Stimulated activated CD4-positive, alpha-beta T cell treated with anti-CD3 and anti-CD28 coated beads, TNF-alpha, amount 100 ng/mL, for 24 hours (primary cell): ENCODE results near the gene NLRC5.
A peak's percentile ranks its signal among the peaks of the same experiment; 100 is the strongest.
"Not testable (repeated sequence)": the region's sequence is repeated elsewhere in the genome, so short reads cannot be mapped to it uniquely, and the experiment has no call there.

ENCODE experiments used
- DNase-seq, 3 experiments: peaks; one replicate each; pipeline ENCODE4 v3.0.0-alpha.2; 2020; ENCODE audit warnings: low read depth in 3 of 3

Gene NLRC5

DNA sequence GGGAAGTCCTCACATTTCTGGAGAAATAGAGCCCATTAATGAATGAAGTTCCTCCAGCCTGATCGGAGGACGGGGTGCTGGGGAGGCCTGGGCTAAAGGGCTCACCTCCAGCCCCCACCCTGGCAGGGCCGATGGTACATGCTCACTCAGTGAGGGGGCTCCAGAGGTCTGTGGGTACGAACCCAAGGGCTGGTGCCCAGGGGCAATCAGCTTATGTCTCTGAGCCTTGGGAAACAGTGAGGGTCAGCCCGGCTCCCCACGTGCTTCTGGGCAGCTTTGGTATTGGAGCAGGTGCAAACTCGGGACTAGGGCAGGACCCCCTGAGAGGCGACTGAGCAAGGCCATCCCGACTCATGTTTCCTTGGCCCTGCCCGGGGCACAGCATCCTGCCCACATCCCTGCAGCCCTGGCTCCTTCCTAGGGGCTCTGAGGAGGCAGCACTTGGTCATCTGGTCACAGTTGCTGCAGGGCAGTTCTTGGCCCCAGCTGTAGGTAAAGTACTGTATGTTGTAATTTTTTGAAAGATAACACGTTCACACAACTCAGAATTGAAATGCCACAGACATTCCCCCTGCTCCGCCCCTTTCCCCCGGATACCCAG, 28.6 kb upstream of the NLRC5 start:
- DNase-seq = no peak

DNA sequence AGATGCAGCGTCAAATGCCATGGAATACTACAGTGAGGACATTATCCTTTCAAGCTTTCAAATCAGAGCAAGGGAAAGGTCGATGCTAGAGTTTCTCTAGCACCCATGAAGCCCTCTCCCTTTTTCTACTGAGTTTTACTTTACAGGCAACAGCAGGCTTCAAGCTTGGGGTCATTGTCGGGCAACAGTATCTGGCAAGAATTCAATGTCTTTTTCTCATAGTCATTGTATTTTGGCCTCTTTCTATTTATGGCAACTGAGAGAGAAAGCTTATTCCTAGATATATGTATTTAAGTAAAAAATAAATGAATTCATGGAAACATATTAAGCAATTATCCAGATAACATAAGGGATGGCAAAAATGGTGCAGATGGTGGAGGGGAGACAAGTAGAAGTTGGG, 28.0 kb upstream of the NLRC5 start:
- no peak for DNase-seq

DNA sequence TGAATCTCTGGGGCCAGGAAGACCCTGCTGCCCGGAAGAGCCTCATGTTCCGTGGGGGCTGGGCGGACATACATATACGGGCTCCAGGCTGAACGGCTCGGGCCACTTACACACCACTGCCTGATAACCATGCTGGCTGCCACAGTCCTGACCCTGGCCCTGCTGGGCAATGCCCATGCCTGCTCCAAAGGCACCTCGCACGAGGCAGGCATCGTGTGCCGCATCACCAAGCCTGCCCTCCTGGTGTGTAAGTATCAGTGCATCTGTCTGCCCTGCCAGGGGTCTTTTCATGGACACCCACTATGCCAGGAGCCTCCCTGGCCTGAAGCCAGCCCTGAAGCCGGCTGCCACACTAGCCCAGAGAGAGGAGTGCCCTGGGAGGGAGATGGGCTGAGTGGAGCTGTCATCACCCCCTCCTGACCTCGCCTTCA, 27.5 kb upstream of the NLRC5 start, which contains the start of gene CETP:
Gene CETP, plus strand, starts transcription at position 100 of the 431 bp plus-strand sequence. Its CDS starts 30 bp downstream, at position 130.
- no peak for DNase-seq

DNA sequence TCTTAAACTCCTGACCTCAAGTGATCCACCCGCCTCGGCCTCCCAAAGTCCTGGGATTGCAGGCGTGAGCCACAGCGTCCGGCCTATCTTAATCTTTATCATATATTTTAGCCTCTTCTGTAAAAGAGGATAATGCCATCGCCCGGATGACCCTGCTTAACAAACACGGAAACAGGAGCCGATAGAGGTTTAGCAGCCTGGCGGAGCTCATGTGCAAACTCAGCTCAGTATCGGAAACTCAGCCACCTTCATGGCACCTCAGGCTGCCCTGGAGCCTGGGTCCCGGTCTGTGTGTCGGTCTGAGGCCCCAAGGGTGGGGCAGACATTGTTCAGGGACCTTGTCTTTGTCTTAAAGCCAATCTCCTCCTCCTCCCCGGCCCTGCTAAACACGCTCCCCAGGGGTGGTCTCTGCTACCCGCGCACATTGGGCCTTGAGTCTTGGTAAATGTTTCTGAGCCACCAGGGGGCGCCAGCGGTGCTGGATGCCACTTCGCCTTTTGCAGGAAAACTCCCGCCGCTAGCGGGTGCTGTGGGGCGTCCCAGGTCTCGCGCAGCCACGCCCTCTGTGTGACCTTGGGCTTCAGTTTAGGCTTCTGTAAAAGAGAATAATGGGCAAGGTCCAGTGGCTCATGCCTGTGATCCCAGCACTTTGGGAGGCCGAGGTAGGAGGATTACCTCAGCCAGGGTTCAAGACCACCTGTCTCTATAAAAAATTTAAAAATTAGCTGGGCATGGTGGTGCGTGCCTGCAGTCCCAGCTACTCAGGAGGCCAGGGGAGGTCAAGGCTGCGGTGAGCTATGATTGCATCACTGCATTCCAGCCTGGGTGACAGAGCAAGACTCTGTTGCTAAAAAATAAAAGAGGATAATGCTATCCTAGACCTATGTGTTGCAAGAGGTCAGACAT, 24.9 kb upstream of the NLRC5 start:
- peak; percentile 87 to 95 (median 93) for DNase-seq

DNA sequence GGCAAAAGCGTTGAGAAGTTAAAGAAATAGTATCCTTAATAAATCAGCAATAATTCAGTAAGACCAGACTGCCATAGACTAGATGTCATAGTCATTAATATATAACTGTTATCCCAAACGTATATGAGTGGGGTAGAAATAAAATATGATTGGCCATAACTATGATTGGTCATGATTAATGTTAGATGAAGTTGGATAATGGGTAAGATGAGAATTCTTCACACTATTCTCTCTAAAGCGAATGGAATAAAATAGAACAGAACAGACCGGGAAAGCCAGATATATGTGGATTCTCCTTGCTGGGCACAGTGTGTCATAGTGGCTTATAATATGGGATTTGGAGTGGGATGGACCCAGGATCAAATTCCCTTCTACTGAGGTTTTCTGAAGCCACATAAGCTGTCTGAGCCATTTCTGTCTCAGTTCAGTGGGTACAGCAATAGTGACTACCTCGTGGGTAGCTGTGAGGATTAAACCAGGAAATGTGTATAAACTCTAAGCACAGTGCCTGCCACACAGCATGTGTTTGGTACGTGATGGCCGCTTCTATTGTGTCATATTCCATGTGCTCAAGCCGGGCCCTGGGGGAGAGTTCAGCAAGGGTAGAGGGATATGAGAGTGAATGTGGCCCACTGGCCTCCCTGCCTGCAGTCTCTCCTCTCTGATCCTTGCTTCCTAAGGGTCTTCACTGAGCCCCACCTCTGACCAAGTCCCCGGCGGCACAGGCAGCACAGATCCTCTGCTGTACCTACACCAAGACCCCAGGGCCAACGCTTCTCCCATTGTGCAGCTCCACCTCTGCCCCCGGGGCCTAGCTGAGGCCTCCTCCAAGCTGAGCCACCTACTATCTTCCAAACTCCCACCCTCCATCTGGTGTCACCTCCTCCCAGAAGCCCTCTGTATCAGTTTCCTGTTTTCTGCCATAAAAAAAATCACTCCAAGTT, 23.9 kb upstream of the NLRC5 start:
- no peak for DNase-seq

DNA sequence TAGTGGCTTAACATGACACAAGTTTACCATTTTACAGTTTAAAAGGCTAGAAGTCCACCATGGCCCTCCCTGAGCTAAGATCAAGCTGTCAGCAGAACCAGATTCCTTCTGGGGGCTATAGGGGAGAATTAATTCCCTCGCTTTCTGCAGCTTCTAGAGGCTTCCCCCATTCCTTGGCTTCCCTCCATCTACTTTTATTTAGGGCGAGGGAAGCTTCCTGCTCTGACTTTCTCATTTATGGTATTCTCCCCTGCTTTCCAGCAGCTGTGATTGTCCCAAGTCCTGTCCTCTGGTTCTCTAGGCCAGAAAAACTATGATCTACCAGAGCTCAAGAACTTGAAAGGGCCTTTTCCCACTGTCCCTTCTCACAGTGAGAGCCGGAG, 23.3 kb upstream of the NLRC5 start:
- no peak for DNase-seq

DNA sequence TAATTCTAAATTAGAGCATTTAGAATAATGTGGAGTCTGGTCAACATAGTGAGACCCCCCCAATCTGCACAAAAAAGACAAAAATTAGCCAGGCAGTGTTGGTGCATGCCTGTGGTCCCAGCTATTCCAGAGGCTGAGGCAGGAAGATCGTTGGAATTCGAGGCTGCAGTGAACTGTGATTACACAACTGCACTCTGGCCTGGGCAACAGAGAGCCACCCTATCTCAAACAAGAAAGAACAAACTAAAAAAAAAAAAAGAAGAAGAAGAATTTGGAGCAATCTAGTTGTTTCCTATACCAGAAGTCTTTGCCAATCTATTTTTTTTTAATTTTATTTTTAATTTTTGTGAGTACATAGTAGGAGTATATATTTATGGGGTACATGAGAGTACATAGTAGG, 21.6 kb upstream of the NLRC5 start:
- DNase-seq = no peak

DNA sequence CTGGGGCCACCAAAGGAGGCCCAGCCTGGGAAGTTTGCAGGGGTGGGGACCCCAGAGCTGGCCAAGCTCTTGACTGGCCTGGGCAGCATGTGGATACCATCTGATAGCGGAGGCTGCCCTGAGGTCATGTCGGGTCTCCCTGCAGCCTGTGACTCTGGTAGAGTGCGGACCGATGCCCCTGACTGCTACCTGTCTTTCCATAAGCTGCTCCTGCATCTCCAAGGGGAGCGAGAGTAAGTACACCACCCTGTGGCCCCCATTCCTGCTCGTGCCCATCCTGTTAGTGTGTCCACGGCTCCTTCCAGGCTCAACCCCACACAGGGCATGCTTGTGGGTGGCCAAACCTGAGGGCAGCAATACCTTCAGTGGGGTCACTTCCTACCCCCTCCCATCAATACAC, 19.6 kb upstream of the NLRC5 start:
- no peak for DNase-seq

DNA sequence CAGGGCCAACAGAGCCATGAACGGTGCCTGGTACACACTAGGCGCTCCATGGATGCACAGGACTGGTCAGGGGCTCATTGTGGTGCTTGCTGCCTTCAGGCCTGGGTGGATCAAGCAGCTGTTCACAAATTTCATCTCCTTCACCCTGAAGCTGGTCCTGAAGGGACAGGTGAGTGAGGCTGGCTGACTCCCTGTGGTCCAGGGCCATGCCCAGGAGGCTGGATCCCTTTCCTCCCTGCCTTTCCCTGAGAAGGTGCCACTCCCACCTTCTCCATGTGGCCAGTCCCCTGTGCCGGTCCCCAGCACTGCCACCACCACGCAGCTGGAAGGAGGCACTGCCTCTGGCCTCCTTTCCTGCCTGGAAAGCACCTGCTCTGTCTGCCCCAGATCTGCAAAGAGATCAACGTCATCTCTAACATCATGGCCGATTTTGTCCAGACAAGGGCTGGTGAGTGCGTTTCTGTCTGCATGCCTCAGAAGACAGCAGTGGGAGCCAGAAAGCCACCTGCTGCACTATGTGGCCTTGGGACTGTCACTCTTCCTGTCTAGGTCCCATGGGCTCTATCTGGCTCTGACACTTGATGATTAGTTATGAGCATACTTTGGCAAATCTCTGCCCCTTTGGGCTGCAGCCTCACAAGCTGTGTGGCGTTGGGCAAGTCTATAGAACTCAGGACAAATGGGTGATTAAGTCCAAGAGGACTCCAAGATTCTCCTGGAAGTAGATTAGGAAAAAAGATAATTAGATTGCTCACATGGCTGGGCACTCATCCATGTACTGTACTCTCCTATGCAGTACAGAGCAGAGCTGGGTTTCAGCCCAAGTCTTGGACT, 18.2 kb upstream of the NLRC5 start:
- DNase-seq = no peak

DNA sequence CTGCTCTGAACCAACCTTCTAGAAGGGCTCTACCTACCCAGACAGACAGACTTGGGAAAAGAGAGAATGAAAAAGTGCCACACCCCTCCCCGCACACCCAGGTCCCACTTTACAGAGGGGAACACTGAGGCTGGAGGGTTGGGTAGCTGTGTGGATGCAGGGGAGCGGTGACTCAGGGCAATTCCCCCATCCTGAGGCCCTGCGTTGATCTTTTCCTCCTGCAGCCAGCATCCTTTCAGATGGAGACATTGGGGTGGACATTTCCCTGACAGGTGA, 17.7 kb upstream of the NLRC5 start:
- no peak for DNase-seq

DNA sequence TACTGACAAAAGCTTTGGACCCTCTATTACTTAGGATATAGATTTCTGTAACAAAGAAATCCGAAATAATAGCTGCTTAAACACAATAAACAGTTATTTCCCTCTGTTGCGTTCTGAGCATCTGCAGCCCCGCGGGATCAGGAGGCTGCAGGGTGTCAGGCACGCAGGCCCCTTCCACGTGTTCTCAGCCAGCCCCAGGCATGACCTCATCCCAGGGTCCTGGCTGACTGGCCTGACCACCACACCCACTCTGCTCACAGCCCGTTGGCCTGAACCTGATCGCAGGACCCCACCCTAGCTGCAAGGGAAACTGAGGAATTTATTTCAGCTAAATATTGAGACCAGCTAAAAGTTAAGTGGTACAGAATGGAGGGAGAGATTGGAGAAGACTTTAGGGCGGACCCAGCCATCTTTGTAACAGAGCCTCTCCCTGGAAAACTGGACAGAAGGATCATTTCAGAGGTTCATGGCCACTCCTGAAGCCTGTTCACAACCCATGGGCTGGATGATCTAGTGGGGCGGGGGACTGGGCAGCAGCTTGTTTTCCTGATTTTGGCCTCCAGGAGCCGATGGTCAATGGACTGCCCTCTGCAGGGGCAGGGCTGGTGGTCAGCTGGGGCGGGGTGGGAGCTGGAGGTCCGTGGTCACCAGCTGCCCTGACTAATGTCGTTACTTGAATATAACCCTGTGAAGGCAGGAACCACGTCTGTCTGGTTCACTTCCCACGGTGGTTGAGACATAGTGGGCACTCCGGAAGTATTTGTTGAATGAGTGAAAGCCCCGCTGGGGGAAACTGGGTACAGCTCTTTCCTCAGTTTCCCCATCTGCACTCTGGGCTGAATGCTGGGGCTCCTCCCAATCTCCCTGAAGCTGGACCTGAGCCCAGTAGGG, 16.7 kb upstream of the NLRC5 start:
- DNase-seq = no peak

DNA sequence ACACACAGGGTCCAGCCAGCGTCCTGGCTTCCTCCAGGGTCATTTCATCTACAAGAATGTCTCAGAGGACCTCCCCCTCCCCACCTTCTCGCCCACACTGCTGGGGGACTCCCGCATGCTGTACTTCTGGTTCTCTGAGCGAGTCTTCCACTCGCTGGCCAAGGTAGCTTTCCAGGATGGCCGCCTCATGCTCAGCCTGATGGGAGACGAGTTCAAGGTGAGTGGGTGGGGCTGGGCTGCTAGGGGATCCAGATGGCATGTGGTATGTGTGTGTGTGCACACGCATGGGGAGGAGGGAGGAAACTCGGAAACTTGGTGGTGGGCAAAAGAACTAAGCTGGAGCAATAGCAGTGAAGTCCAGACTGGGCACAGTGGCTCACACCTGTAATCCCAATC, 16.1 kb upstream of the NLRC5 start:
- DNase-seq = no peak

DNA sequence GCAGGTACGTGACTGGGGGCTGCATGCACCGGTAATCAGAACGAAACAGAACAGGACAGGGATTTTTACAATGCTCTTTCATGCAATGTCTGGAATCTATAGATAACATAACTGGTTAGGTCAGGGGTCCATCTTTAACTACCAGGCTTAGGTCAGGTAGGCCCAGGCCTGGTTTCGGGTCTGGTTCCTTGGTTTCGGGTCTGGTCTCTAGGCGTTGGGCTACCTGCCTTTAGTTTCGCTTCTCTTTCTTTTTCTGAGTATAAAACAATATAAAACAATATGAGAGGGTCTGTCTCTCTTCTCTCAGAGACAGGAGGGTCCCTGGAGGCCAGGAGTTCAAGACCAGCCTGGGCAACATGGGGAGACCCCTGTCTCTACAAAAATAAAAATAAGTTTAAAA, 15.5 kb upstream of the NLRC5 start:
- DNase-seq = not testable (repeated sequence)

DNA sequence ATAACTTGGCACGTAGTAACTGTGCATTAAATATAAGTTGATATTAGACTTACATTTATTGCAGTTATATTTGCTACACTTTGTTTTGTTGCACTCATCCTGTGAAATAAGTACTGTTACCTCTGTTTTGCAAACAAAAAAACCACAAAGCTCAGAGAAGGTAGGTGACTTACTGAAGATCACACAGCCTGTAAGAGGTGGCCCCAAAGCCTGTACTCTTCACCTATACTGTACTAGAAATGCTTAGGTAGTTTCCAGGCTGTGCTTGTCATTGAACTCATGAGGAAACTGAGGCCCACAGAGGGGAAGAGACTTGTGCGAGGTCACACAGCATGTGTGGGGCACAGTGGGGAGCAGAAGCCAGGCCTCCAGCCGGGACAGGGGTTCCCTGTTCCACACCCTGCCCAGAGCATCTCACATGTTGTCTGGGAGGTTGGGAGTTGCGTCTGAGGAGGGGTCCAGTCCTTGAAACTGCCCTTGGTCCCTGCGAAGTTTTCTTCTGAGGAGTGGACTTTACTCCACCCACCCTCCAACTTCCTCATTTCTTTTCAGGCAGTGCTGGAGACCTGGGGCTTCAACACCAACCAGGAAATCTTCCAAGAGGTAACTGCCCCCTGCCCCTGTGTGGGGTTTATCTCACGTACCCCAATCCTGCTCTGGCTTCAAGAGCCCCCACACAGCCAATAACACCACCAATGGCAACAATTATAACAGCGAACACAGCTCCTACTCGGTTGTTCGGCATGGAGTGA, 14.6 kb upstream of the NLRC5 start:
- no peak for DNase-seq

DNA sequence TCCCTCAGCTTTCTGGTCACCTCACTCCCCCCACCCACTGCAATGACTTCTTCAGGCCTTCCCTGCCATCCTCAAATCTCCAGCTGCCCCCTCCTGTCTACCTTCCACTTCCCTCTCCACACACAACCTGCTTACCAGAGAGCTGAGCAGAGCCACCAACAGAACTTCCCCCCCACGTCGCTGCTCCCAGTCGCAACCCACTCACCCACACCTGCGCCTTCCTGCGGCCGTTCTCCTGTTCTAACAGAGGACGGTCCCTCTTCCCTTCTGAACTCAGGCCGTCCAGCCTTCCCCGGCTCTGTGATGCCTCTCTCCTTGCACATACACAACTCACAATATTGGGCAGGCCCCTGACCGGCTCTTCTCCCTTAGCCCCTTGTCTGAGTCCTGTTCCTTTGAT, 13.6 kb upstream of the NLRC5 start:
- DNase-seq = no peak

DNA sequence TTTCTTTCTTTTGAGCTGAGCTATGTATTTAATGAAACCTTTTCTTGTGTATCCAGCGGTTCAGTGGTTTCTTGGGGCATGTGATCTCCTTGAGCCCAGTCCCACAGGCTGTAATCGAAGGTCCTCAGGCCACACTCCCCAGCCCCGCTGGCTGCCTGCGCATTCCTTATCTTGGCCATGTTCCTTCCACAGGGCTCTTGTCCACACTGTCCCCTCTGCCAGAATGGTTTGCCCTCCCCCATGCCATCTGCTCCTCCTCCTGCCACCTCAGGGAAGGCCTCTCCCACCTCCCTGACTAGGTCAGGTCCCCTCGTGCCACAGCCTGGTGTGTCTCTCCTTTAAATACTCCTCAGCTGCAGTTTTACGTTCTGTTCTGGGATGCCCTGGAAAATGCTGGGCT, 12.1 kb upstream of the NLRC5 start:
- no peak for DNase-seq

DNA sequence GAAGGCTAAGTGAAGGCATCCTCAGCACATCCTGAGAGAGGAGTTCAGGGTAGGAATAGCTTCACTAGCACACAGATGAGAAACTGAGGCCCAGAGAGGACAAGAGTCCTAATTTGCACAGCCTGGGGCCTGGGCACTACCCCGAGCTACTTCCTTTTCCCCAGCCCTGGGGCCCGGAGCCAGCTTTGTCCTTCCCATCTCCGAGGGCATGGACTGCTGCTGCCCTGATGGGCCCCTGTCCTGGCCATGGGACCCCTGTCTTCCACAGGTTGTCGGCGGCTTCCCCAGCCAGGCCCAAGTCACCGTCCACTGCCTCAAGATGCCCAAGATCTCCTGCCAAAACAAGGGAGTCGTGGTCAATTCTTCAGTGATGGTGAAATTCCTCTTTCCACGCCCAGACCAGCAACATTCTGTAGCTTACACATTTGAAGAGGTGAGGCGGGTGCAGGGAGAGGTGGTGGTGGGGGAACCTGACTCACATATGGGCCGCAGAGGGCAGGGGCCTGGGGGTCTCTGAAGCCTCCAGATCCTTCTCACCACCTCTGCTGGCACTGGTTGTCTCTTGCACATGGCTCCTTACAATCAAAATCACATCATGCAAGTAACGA, 11.4 kb upstream of the NLRC5 start:
- DNase-seq = no peak

DNA sequence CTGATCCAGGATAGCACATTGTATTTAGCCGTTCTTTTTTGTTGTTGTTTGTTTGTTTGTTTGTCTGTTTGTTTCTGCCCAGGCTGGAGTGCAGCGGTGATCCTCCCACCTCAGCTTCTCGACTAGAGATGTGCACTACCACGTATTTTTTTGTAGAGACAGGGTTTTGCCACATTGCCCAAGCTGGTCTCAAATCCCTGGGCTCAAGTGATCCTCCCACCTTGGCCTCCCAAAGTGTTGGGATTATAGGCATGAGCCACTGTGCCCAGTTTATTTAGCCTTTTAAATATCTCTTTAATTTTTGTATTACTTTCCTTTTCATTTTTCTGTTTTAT, 9.2 kb upstream of the NLRC5 start:
- no peak for DNase-seq
